Neural progenitor cell (in vitro differentiated cells): ENCODE measurements around the gene DNAJC18. TPM values are rescaled to one million over a fixed set of nuclear protein-coding genes. Genes with fewer than 3 reads are reported as not detected.

Source experiments
- DNase-seq: peaks from one replicate; pipeline ENCODE4 v3.0.0-alpha.2; 2016; ENCODE audit warnings: low spot score
- H2AFZ ChIP-seq: fragments of 200-600 bp; sonication (generic); replicated peaks from 2 replicates; pipeline ENCODE4 v1.6.1; 2016; ENCODE audit warnings: antibody characterized with exemption
- H3F3A ChIP-seq: fragments of 200-600 bp; sonication (generic); 2 replicates; pipeline ENCODE4 v1.6.1; 2016; ENCODE audit warnings: antibody characterized with exemption, low read depth
- H3K27ac ChIP-seq: fragments of 200-600 bp; sonication (generic); 2 replicates; pipeline ENCODE4 v1.5.1; 2016; ENCODE audit warnings: mild to moderate bottlenecking
- H3K27me3 ChIP-seq: fragments of 200-600 bp; sonication (generic); 2 replicates; pipeline ENCODE4 v1.6.1; 2016; ENCODE audit warnings: mild to moderate bottlenecking, moderate library complexity
- H3K36me3 ChIP-seq: fragments of 200-600 bp; sonication (generic); 2 replicates; pipeline ENCODE4 v1.5.1; 2016
- H3K4me1 ChIP-seq: fragments of 200-600 bp; sonication (generic); 2 replicates; pipeline ENCODE4 v1.6.1; 2016; ENCODE audit warnings: mixed run types
- H3K4me2 ChIP-seq: fragments of 200-600 bp; sonication (generic); 2 replicates; pipeline ENCODE4 v1.6.1; 2016
- H3K4me3 ChIP-seq: fragments of 200-600 bp; sonication (generic); 2 replicates; pipeline ENCODE4 v1.5.1; 2016
- H3K79me2 ChIP-seq: fragments of 200-600 bp; sonication (generic); 2 replicates; pipeline ENCODE4 v1.6.1; 2016; ENCODE audit warnings: low read depth
- H3K9ac ChIP-seq: fragments of 200-600 bp; sonication (generic); 2 replicates; pipeline ENCODE4 v1.6.1; 2016
- H3K9me3 ChIP-seq: fragments of 200-600 bp; sonication (generic); 2 replicates; pipeline ENCODE4 v1.5.1; 2016; ENCODE audit warnings: low read depth
- H4K20me1 ChIP-seq: fragments of 200-600 bp; sonication (generic); 2 replicates; pipeline ENCODE4 v1.6.1; 2016; ENCODE audit warnings: low read depth
- H3K27ac Mint-ChIP-seq: 3 replicates; pipeline ENCODE4 v1.8.0; 2021; ENCODE audit warnings: mixed read lengths
- H3K27me3 Mint-ChIP-seq: 2 replicates; pipeline ENCODE4 v1.8.0; 2022; ENCODE audit warnings: low read depth, mild to moderate bottlenecking, inconsistent platforms, moderate library complexity, mixed read lengths; ENCODE audit not compliant: insufficient read depth
- H3K36me3 Mint-ChIP-seq: 3 replicates; pipeline ENCODE4 v1.8.0; 2021; ENCODE audit warnings: mixed read lengths
- H3K4me1 Mint-ChIP-seq: 3 replicates; pipeline ENCODE4 v1.8.0; 2021; ENCODE audit warnings: mixed read lengths
- H3K4me3 Mint-ChIP-seq: 3 replicates; pipeline ENCODE4 v1.8.0; 2021; ENCODE audit warnings: mild to moderate bottlenecking, moderate library complexity, mixed read lengths
- H3K9me3 Mint-ChIP-seq: 3 replicates; pipeline ENCODE4 v1.8.0; 2020; ENCODE audit warnings: mixed read lengths
- EZH2 ChIP-seq: fragments of 200-600 bp; sonication (generic); IDR thresholded peaks from 2 replicates; pipeline ENCODE4 v1.6.1; 2017; ENCODE audit warnings: antibody characterized with exemption, mild to moderate bottlenecking, moderate library complexity
- EZH2phosphoT487 ChIP-seq: fragments of 200-600 bp; sonication (generic); IDR thresholded peaks from 2 replicates; pipeline ENCODE4 v1.6.1; 2017; ENCODE audit warnings: antibody characterized with exemption
- total RNA-seq: library from RNA; depleted of rRNA; stranded (reverse); fragments of >200 nt; gene quantifications from 2 replicates; pipeline ENCODE4 v1.2.3, GENCODE V29; 2015; ENCODE audit warnings: low replicate concordance
- TF ChIP-seq, protein P1 (sequence below): fragments of 200-600 bp; sonication (generic); IDR thresholded peaks from 2 replicates; pipeline ENCODE4 v1.5.1; 2017; ENCODE audit warnings: antibody characterized with exemption, mild to moderate bottlenecking

The DNAJC18 gene
- total RNA-seq, 1 donor from 2014 or later: 21.7 TPM

DNA sequence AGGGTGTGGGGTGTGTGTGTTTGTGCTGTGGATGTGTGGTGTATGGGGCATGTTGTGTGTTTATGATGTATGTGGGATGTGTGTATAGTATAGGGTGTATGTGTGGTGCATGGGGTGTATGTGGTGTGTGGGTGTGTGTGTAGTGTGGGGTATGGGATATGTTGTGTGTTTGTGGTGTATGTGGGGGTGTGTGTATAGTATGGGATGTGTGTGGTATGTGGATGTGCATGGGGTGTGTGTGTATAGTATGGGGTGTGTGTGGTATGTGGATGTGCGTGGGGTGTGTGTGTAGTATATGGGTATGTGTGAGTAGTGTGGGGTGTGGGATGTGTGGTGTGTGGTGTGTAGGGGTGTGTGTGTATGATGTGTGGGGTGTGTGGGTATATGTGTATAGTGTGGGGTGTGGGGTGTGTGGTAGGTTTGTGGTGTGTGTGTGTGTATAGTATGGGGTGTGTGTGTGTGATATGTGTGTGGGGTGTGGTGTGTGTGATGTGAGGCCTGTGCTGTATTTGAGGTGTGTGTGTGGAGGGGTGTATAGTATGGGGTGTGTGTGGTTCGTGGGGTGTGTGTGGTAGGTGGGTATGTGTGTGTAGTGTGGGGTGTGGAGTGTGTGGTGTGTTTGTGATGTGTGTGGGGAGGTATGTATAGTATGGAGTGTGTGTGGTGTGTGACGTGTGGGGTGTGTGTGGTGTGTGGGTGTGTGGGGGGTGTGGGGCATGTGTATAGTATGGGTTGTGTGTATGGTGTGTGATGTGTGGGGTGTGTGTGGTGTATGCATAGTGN lies 12.7 kb upstream of the DNAJC18 start:
- Histone ChIP-seq H3K4me1 (no peaks in the 10 kb centered on the region), H2AFZ (no peak overlapping the region), H3K27me3 (no peaks in the 10 kb centered on the region), H3K36me3 (no peaks in the 10 kb centered on the region), H4K20me1 (no peaks in the 10 kb centered on the region), H3K4me3 (no peak overlapping the region), H3F3A (no peaks in the 10 kb centered on the region), H3K4me2 (no peak overlapping the region), H3K79me2 (no peaks in the 10 kb centered on the region), H3K9me3 (no peaks in the 10 kb centered on the region), H3K27ac (no peak overlapping the region), H3K9ac (no peak overlapping the region)
- Mint-ChIP-seq H3K27ac (no peak overlapping the region), H3K27me3 (peaks cover 8% of the 10 kb centered on the region), H3K4me1 (no peaks in the 10 kb centered on the region), H3K4me3 (no peak overlapping the region), H3K36me3 (no peaks in the 10 kb centered on the region), H3K9me3 (no peaks in the 10 kb centered on the region)
- no peak for DNase-seq
- TF ChIP-seq EZH2: no peak
- no peak for TF ChIP-seq EZH2phosphoT487
- TF ChIP-seq, protein P1, sequence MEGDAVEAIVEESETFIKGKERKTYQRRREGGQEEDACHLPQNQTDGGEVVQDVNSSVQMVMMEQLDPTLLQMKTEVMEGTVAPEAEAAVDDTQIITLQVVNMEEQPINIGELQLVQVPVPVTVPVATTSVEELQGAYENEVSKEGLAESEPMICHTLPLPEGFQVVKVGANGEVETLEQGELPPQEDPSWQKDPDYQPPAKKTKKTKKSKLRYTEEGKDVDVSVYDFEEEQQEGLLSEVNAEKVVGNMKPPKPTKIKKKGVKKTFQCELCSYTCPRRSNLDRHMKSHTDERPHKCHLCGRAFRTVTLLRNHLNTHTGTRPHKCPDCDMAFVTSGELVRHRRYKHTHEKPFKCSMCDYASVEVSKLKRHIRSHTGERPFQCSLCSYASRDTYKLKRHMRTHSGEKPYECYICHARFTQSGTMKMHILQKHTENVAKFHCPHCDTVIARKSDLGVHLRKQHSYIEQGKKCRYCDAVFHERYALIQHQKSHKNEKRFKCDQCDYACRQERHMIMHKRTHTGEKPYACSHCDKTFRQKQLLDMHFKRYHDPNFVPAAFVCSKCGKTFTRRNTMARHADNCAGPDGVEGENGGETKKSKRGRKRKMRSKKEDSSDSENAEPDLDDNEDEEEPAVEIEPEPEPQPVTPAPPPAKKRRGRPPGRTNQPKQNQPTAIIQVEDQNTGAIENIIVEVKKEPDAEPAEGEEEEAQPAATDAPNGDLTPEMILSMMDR: no peak

DNA sequence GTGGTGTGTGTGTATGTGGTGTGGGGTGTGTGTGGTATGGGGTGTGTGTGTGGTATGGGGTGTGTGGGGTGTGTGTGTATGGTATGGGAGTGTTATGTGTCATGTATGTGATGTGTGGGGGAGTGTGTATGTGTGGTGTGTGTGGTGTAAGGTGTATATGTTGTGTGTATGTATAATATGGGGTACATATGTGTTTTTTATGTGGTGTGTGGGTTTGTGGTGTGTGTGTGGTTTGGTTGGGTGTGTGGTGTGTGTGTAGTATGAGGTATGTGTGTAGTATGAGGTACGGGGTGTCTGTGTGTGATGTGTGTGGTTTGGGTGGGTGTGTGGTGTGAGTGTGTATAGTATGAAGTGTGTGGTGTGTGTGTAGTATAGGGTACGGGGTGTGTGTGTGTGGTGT lies 11.9 kb upstream of the DNAJC18 start:
- DNase-seq: no peak
- Mint-ChIP-seq H3K36me3 (no peaks in the 10 kb centered on the region), H3K4me1 (no peaks in the 10 kb centered on the region)

DNA sequence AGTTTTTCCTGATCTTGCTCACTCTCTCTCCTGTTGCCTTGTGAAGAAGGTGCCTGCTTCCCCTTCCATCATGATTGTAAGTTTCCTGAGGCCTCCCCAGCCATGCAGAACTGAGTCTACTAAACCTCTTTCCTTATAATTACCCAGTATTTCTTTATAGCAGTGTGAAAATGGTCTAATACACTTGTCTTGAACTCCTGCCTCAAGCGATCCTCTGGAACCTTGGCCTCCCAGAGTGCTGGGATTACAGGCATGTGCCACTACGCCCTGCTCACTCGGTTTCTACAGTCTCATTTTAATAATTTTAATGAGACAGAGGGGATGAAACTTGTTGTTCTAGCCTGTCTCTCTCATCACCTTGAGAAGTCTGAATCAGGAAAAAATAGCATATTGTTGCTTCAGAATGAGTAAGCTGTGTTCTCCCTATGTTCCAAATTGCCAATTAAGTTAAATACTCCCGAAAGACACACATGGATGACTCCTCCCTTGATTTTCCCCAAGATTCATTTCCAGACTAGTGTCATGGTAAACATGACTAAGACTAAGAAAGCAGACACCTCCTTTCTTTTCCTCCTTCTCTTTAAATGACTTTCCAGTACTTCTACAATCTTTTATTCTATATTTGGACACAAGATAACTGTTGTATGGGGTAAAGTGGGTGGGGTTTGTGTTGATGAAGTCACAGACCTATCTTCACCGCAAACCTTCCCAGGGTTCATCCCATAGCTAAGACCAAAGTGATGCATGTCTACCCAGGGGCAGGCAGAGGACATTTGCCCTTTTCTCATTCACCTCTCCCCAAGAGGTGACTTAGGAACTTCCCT lies 7.8 kb upstream of the DNAJC18 start:
- H3F3A ChIP-seq: no peaks in the 10 kb centered on the region
- H3K36me3 ChIP-seq: no peaks in the 10 kb centered on the region
- H3K4me2 ChIP-seq: no peak overlapping the region
- H3K27me3 ChIP-seq: no peaks in the 10 kb centered on the region
- H3K9me3 ChIP-seq: no peaks in the 10 kb centered on the region
- H2AFZ ChIP-seq: no peak overlapping the region
- Mint-ChIP-seq H3K9me3 (no peaks in the 10 kb centered on the region), H3K27ac (no peak overlapping the region), H3K36me3 (no peaks in the 10 kb centered on the region), H3K4me3 (no peak overlapping the region), H3K4me1 (peaks cover 4% of the 10 kb centered on the region), H3K27me3 (peaks cover 4% of the 10 kb centered on the region)
- no peaks in the 10 kb centered on the region for H4K20me1 ChIP-seq
- TF ChIP-seq EZH2phosphoT487 (no peak), EZH2 (no peak)
- TF ChIP-seq, protein P1: no peak
- no peaks in the 10 kb centered on the region for H3K79me2 ChIP-seq
- no peak overlapping the region for H3K9ac ChIP-seq
- H3K4me3 ChIP-seq: no peak overlapping the region
- no peaks in the 10 kb centered on the region for H3K4me1 ChIP-seq
- H3K27ac ChIP-seq: no peak overlapping the region
- no peak for DNase-seq

More for the DNA sequence above, 11.9 kb upstream of the DNAJC18 start:
- Histone ChIP-seq H3K27ac (no peak overlapping the region), H3F3A (no peaks in the 10 kb centered on the region), H2AFZ (no peak overlapping the region), H3K9ac (no peak overlapping the region), H3K36me3 (no peaks in the 10 kb centered on the region), H3K4me3 (no peak overlapping the region), H3K9me3 (no peaks in the 10 kb centered on the region), H3K4me2 (no peak overlapping the region), H3K79me2 (no peaks in the 10 kb centered on the region), H4K20me1 (no peaks in the 10 kb centered on the region), H3K27me3 (no peaks in the 10 kb centered on the region), H3K4me1 (no peaks in the 10 kb centered on the region)
- H3K27ac Mint-ChIP-seq: no peak overlapping the region
- H3K4me3 Mint-ChIP-seq: no peak overlapping the region
- TF ChIP-seq, protein P1: no peak
- TF ChIP-seq EZH2 (no peak), EZH2phosphoT487 (no peak)
- no peaks in the 10 kb centered on the region for H3K9me3 Mint-ChIP-seq
- H3K27me3 Mint-ChIP-seq: peaks cover 6% of the 10 kb centered on the region
